AG04450 (cell line): Measurements from ENCODE around the gene FHIT. TPM values are rescaled to one million over a fixed set of nuclear protein-coding genes. Genes with fewer than 3 reads are reported as not detected.

Source experiments
- CTCF ChIA-PET: fragments of 300-600, 350-600 bp; formaldehyde crosslinking; extraction: SDS; loops from one replicate; lab custom pipeline; 2022; ENCODE audit warnings: antibody characterized with exemption, inconsistent platforms; lab: Charles Lee
- POLR2A ChIA-PET: fragments of 350-600 bp; formaldehyde crosslinking; extraction: SDS; loops from one replicate; lab custom pipeline; 2021; ENCODE audit warnings: antibody characterized with exemption, inconsistent platforms; lab: Yijun Ruan, JAX
- DNase-seq: peaks from one replicate; pipeline ENCODE4 v3.0.0-alpha.2; 2011; ENCODE audit warnings: low read depth, low spot score
- H3K27ac ChIP-seq: one replicate; pipeline ENCODE4 v1.5.1; 2012; ENCODE audit warnings: low read depth, low read length, control low read depth
- H3K27me3 ChIP-seq: one replicate; pipeline ENCODE4 v1.6.0; 2012; ENCODE audit warnings: low read length; ENCODE audit not compliant: control insufficient read depth, insufficient read depth
- H3K4me3 ChIP-seq: 2 replicates; pipeline ENCODE4 v1.5.1; 2011; ENCODE audit warnings: mild to moderate bottlenecking, low read depth, low read length, control low read depth
- H3K9me3 ChIP-seq: 2 replicates; pipeline ENCODE4 v1.5.1; 2012; ENCODE audit warnings: low read length; ENCODE audit not compliant: control insufficient read depth, insufficient read depth
- polyA plus RNA-seq: library from polyadenylated mRNA; depleted of rRNA; stranded (reverse); fragments of >200 nt; gene quantifications from 2 replicates; pipeline ENCODE4 v1.2.3, GENCODE V29; 2011
- TF ChIP-seq, protein P1 (sequence below): IDR thresholded peaks from 2 replicates; pipeline ENCODE4 v1.5.1; 2011; ENCODE audit warnings: low read depth, low read length, control low read depth, inconsistent platforms

FHIT gene
- polyA plus RNA-seq, 1 experiment = 0.17 TPM

DNA sequence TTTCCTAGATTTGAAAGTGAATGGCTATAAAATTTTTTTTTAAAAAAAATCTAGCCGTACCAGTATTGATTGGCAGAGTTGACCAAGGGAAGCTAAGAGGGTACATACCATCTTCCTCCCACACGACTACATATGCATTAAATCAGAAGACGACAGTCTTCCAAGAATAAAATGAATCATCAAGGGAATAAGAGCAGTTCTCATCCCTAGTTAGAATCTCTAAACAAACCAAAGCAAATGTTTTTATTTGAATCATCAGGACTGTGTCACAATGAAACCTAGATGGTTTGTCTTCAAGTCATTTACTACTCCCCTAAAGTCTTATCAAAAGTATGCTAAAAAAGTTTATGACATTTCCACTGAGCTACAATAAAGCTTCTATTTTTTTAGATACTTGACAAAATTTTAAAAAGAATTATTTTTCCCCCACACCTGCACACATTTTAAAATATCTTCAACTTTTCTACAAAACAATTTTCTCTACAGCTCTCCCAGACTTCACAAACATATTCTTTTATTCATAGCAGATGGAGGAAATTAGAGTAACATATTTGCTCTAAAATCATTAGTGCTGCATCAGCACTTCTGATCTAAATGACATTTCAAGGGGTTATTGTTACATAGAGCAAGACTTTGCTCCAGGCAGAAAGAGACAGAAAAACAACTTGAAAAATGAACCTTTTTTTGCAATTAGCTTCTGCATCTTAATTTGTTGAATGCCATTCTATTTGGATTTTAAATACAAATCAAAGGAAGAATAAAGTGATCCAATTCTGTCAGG, 547.1 kb downstream of the FHIT start:
- H3K27ac ChIP-seq = no peak overlapping the region
- TF ChIP-seq, protein P1, sequence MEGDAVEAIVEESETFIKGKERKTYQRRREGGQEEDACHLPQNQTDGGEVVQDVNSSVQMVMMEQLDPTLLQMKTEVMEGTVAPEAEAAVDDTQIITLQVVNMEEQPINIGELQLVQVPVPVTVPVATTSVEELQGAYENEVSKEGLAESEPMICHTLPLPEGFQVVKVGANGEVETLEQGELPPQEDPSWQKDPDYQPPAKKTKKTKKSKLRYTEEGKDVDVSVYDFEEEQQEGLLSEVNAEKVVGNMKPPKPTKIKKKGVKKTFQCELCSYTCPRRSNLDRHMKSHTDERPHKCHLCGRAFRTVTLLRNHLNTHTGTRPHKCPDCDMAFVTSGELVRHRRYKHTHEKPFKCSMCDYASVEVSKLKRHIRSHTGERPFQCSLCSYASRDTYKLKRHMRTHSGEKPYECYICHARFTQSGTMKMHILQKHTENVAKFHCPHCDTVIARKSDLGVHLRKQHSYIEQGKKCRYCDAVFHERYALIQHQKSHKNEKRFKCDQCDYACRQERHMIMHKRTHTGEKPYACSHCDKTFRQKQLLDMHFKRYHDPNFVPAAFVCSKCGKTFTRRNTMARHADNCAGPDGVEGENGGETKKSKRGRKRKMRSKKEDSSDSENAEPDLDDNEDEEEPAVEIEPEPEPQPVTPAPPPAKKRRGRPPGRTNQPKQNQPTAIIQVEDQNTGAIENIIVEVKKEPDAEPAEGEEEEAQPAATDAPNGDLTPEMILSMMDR = no peak
- POLR2A ChIA-PET = interaction anchor here (0.6 kb wide), 1 partner anchor 747 kb away, joined by 4 read pairs; no protein-coding TSS in a partner anchor
- H3K27me3 ChIP-seq = no peaks in the 10 kb centered on the region
- no peaks in the 10 kb centered on the region for H3K9me3 ChIP-seq
- H3K4me3 ChIP-seq = no peak overlapping the region
- peak; percentile 34 for DNase-seq
- CTCF ChIA-PET = no interaction called here

DNA sequence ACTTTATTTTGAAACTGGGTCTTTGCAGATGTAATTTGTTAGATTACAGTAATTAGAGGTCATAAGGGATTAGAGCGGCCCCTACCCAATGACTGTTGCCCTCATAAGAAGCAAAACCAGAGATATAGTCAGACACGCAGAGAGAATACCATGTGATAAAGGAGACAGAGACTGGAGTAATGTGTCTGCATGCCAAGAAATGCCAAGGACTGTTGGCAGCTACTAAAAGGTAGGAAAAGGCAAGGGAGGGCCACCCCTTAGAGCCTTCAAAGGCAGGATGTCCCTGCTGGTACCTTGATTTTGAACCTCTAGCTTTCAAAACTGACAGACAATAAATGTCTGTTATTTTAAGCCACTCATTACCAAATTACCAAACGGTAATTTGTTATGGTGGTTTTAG, 548.2 kb downstream of the FHIT start:
- POLR2A ChIA-PET = no interaction called here
- Histone ChIP-seq H3K27me3 (no peaks in the 10 kb centered on the region), H3K4me3 (no peak overlapping the region), H3K27ac (no peak overlapping the region), H3K9me3 (no peaks in the 10 kb centered on the region)
- DNase-seq = no peak
- CTCF ChIA-PET = no interaction called here
- TF ChIP-seq, protein P1 = no peak

DNA sequence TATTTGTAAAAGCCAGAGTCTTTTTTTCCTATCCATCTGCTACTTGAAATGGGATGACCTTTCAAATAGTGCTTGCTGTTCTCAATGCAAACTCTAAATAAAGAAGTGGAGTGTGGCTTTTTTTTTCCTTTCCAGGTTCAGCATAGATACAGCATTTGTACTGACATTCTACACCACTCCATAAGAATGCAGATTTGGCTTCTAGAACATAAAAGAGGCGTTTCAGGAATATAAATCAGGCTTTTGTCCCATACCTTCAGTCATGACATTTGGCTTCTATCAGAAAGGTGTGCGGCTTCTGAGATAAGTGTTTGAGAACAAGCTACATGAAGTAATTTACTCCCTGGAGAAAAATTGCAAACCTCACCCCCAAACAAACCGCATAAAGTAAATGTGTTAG, 553.1 kb downstream of the FHIT start:
- ChIA-PET POLR2A (no interaction called here), CTCF (no interaction called here)
- H3K27me3 ChIP-seq = no peaks in the 10 kb centered on the region
- H3K4me3 ChIP-seq = no peak overlapping the region
- no peaks in the 10 kb centered on the region for H3K9me3 ChIP-seq
- H3K27ac ChIP-seq = no peak overlapping the region
- TF ChIP-seq, protein P1 = no peak
- no peak for DNase-seq

DNA sequence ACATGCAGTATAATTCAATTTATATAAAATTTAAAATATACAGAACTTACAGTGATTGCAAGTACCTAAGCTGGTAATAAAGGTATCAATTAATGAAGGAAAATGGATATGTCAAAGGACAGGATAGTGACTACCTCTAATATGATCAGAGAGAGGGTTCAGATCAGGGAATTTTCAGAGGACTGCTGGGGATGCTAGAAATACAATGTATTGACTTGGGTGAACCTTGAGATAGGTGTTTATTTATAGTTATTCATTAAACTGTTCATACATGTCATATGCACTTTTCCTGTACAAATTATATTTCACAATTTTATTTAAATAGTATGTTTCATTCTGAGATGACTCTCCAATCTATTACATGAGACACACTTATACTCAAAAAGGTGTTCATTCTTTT, 554.1 kb downstream of the FHIT start:
- ChIA-PET POLR2A (no interaction called here), CTCF (no interaction called here)
- TF ChIP-seq, protein P1 = no peak

DNA sequence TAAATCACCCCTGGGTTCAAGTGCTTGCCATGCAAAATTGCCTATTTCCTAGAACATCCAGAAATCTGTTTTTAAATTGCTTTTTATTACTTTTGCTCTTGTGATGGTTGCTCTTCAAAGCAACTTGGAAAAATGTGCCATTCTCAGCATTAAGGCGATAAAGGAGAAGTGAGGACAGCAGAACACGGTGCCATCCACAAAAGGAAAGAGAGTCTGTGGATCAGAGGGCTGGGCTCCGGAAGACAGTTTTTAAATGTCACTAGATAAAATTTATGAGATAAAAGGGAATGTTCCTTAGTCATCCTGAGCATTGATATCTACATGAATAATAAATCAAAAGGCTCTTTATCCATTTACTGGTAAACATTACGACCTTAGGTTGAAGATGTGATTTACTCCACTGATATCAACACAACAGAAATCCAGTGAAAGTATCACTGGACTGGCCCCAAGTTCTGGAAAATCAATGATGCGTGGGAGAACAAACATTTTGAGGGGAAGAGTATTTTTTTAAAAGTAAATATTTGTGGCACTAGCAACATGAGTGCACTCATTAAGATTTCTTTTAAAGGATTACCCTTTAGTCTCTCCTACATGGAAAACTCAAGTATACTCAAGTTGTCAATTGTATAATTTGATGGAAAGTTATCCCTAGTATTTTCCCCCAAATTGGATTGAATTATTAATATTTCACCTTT, 554.7 kb downstream of the FHIT start:
- Histone ChIP-seq H3K9me3 (no peaks in the 10 kb centered on the region), H3K4me3 (no peak overlapping the region), H3K27me3 (no peaks in the 10 kb centered on the region), H3K27ac (no peak overlapping the region)
- ChIA-PET CTCF (no interaction called here), POLR2A (no interaction called here)
- TF ChIP-seq, protein P1 = no peak
- DNase-seq = no peak

More for the DNA sequence above, 554.1 kb downstream of the FHIT start:
- Histone ChIP-seq H3K4me3 (no peak overlapping the region), H3K9me3 (no peaks in the 10 kb centered on the region), H3K27me3 (no peaks in the 10 kb centered on the region), H3K27ac (no peak overlapping the region)
- DNase-seq = no peak
